Stimulated activated CD4-positive, alpha-beta T cell treated with anti-CD3 and anti-CD28 coated beads, Interleukin-4, amount 100 ng/mL, for 48 hours (primary cell): ENCODE results near the gene ZNF839.
"Not testable (repeated sequence)": the region's sequence is repeated elsewhere in the genome, so short reads cannot be mapped to it uniquely, and the experiment has no call there.

Experiments used
- DNase-seq, 2 donors: peaks; one replicate each; pipeline ENCODE4 v3.0.0-alpha.2; 2020; ENCODE audit warnings: low read depth in 2 of 2

ZNF839 gene

DNA sequence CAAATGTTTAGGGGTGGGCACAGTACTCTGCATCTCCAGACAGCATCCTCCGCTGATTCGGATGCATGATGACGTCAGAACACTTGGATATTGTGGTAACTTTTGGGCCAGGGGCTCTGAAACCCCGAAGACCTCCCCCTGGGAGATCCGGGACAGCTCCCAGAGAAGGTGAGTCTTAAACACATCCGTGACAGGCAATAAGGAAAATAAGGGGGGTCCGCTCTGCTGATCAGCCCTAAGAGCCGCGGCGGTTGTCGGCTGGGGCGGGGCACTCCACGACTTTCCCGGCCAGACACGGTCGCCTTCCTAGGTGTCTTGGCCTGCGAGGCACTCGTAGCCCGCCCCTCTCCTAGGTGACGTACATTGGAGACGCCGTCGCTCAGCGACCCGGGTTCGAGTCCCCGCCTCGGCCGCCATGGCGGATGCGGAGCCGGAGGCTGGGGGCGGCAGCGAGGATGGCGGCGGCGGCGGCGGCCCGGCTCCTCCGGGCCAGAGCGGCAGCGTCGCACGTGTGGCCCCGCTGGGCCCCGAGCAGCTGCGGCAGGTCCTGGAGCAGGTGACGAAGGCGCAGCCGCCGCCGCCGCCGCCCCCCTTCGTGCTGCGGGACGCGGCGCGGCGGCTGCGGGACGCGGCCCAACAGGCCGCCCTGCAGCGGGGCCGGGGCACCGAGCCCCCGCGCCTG, at the start of gene ZNF839:
Gene ZNF839, plus strand, starts transcription at position 396 of the 682 bp plus-strand sequence. Its CDS starts 20 bp downstream, at position 416.
- DNase-seq = peak; percentile 95 to 97

DNA sequence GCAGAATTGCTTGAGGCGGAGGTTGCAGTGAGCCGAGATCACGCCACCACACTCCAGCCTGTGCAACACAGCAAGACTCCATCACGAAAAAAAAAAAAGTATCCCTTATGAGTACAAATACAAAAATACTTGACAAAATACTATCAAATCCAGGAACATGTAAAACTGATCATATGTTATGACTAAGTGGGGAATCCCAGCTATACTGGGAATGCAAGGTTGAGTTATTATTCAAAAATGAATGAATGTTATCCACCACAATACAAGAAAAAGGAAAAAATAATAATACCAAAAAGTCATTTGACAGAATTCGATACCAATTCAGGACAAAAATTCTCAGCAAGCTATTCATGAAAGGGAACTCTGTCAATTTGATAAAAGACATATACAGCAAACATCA, 47.2 kb upstream of the ZNF839 start:
- no peak for DNase-seq

DNA sequence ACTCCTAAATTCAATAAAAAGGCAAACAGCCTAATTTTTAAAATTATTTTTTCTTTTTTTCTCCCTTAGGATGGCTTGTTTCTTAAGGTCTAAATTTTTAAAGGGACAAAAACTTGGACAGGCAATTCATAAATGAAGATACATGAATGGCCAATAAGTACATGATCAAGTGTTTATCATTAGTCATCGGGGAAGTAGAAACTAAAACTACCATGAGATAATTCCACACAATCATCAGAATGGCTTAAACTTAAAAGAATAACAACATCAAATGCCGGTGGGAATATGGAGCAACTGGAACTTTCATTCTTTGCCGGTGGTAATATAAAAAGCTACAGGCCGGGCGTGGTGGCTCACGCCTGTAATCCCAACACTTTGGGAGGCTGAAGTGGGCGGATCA, 43.7 kb upstream of the ZNF839 start:
- DNase-seq = no peak

DNA sequence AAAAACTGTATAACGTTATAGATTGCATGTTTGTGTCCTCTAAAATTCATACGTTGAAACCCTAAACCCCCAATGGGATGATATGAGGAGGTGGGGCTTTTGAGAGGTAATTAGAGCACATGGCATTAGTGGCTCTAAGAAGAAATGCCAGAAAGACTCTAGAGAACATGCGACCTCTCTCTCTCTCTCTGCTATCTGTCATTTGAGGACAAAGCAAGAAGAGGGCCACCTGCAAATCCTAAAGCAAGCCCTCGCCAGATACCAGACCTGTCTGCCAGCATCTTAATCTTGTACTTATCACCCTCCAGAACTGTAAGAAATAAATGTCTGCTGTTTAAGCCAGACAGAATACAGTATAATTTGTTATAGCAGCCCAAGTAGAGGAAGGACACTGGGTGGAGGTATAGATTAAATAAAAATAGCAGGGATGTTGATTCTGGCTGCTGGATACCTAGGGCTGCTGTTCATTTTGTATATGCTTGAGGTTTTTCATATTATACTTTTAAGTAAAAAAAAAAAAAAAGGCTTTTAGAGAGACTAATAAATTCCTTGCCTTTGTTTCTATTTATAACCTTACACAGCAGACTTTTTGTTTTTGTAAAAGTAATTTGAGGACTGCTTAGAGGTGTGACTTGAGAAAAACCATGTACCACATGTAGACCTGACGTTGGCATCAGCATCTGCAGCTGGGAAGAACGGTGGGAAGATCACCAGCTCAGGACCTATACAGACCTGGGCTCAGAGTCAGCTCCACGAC, 41.5 kb upstream of the ZNF839 start:
- no peak for DNase-seq

DNA sequence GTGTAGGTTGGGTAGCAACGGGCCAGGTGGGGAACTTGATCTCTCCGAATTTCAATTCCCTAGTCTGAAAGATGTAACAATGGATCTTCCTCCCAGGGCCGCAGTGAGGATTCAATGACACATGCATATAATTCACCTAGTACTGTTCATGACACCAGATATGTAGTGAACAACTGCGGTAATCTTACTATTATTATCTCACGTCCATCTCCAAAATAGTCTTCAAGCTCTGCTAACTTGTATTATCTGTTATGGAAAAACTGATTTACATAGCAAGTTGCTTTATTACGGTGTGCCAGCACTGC, 41.0 kb upstream of the ZNF839 start:
- no peak for DNase-seq

DNA sequence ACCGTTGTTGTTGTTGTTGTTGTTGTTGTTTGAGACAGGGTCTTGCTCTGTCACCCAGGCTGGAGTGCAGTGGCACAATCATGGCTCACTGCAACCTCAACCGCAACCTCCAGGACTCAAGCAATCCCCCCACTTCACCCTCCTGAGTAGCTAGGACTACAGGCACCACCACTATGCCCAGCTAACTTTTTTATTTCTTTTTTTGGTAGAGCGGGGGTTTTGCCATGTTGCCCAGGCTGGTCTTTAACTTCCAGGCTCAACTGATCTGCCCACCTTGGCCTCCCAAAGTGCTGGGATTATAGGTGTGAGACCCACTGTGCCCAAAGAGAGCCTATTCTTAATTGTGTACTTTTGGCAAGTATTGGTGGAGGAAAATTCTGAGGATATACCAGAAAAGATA, 40.3 kb upstream of the ZNF839 start:
- DNase-seq = no peak

DNA sequence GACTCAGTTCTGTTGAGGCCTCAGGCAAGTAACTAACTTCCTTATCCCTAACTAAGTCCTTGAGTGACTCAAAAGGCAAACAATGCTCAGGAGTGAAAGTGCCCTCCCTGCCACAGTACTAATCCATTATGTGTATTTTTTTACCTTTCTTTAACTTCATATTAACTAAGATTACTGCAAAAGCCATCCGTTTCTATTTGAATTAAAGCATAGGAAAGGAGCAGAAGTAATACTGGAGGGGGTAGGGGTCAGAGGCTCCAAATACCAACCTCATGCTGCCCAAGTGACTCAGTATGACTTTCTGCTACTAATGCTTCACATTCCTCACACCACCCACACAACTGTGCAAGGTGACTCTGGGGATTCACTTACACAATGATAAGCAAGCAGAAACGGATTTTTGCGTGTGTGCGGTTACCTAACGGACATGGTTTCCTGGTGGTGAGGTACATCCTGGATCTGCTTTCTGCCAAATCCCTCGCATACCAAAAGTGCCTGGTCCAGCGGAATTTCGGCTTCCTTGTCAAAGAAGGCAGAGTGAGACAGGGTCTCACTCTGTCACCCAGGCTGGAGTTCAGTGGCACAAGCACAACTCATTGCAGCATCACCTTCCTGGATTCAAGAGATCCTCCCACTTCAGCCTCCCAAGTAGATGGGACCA, 39.7 kb upstream of the ZNF839 start:
- peak in 1 of 2 donors; percentile 4 for DNase-seq

DNA sequence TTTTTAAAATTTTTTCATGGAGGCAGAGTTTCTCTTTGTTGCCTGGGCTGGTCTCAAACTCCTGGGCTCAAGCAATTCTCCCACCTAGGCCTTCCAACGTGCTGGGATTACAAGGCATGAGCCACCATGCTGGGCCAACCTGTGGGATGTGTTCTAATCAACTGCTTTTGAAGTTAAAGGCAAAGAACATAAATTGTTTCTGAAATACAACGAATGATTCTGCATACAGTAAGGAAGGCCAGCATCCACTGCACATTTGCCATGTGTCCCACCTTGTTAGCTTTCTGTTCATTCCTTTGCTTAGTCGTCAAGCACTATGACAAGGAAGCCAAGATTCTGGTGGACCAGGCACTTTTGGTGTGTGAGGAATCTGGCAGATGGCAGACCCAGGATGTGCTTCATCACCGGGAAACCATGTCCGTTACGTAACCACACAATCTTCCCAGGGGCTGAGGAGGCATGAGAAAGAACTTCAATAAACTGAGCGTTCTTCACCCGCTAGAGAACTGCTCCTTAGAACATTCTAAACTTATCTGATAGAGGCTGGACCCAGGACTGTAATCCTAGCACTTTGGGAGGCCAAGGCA, 39.1 kb upstream of the ZNF839 start:
- DNase-seq = no peak

DNA sequence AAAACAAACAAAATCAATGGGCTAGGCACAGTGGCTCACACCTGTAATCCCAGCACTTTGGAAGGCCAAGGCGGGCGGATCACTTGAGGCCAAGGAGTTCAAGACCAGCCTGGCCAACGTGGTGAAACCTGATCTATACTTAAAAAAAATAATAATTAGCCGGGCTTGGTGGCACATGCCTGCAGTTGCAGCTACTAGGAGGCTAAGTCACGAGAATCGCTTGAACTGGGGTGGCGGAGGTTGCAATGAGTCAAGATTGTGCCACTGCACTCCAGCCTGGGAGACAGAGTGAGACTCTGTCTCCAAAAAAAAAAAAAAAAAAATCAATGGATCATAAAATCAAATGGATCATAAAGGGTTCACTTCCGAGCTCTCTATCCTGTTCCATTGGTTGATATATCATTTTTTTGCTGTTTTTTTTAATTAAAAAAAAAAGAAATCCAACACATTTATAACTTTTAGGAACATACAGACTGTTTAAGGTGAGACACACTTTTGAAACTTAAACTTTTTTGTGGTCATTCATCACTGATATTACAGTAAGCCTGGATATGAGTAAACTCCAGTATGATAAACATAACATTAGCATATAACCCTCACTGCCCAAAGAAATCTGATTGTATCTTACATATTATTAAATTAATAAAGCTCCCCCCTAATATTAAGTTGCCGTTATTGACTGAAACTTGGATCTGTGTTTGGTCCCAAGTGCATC, 36.6 kb upstream of the ZNF839 start:
- DNase-seq = no peak

DNA sequence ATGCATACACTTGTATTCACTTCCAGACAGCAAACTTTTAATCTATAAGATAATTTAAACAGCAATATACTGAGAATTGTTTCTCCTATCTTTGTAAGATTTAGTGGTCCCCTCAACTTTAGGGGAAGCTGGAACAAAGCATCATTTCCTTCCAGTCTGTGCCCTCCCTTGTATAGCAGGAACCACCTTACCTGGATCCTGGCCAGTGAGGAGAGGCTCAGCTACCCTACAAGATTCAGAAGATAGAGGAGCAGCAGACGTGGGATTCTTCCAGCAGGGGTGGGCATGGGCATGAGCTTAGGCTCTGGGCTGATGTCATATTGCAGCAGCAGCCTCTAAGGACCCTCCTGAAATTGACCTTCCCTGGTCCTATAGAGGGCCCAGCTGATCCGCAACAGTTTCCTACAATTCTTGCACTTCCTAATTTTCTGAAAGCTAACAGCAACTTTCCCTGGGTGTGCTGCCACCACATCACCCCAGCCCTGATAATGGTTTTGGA, 35.9 kb upstream of the ZNF839 start:
- no peak for DNase-seq

DNA sequence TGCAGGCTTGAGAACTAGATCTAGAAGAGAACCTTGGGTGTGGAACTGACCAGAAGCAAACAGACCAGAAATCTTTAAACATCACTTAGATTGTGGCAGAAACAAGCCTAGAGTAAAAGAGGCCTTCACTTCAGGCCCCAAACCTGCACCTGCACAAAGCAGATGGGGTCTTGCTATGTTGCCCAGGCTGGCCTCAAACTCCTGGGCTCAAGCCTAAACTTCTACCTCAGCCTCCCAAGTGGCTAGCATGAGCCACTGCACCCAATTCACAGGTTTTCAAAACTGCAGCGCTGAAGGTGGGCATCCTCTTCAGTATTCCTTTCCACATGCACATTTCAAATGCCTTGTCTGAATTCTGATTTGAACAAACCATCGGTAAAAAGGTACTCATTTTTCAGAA, 34.4 kb upstream of the ZNF839 start:
- DNase-seq = no peak

DNA sequence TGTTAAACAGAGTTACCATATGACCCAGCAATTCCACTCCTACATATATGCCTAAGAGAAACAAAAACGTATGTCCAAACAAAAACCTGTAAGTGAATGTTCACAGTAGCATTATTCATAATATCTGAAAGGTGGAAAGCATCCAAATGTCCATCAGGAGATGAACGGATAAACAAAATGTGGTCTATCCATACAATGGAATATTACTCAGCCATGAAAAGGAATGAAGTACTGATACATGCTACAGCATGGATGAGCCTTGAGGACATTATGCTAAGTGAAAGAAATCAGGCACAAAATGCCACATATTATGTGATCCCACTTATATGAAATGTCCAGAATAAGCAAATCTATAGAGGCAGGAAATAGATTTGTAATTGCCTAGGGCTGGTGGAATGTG, 31.4 kb upstream of the ZNF839 start:
- no peak for DNase-seq

DNA sequence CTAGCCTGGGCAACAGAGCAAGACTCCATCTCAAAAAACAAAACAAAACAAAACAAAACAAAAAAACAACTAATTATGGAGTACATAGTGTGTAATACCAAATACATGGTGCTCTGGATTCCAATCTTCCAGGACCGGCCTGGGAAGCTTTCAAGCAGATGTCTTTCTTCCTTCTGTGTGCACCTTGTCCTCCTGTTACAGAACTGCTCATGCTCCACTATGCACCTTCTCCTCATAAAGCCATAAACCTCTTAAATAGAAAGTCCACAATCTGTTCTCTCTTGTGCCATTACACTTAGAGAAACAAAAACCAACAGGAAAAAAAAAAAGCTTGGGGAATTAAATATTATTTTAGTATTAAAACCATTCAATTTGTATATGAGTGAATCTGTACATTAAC, 27.1 kb upstream of the ZNF839 start:
- no peak for DNase-seq

DNA sequence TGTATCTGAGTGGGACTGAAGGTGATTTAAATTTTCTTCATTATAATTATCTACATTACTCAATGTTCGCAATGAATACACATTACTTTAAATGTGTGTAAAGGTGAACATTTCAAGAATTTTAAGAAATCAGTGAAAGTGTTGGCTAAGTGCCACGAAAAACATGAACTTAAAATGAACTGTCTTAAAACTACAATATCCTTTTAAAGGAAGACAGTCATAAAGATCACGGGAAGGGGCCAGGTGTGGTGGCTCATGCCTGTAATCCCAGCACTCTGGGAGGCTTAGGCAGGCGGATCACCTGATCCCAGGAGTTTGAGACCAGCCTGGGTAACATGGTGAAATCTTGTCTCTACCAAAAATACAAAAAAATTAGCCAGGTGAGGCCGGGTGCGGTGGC, 25.8 kb upstream of the ZNF839 start:
- DNase-seq = no peak

DNA sequence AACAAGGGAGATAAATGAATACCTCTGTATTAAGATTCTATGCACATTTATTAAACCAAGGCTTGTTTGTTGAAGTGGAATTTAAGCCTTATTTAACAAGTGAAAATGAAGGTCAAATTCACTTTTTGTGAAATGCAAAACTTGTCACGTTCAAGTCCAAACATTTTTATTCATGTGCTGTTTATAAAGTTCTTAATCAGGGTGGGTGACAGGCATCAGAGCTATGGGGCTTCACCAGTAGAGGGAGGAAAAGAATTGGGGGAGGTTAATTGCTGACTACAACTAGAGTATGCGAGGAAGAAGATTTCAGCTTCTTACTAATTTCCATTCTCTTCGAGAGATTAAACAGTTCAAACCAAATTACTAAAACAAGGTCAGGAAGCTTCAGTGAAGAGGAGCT, 24.3 kb upstream of the ZNF839 start:
- no peak for DNase-seq

DNA sequence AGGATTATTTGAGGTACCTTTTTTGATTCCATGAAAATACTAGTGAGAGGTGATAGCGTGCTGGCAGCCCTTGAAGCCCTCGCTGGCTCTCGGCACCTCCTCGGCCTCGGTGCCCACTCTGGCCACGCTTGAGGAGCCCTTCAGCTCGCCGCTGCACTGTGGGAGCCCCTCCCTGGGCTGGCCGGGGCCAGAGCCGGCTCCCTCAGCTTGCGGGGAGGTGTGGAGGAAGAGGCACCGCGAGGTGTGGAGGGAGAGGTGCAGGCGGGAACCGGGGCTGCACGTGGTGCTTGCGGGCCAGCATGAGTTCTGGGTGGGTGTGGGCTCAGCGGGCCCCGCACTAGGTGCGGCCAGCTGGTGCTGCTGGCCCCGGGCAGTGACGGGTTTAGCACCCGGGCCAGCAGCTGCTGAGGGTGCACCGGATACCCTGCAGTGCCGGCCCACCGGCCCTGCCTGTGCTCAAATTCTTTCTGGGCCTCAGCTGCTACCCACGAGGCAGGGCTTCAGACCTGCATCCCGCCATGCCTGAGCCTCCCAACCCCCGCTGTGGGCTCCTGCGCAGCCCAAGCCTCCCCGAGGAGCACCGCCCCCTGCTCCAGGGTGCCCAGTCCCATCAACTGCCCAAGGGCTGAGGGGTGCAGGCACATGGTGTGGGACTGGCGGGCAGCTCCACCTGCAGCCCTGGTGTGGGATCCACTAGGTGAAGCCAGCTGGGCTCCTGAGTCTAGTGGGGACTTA, 21.9 kb upstream of the ZNF839 start:
- no peak for DNase-seq

DNA sequence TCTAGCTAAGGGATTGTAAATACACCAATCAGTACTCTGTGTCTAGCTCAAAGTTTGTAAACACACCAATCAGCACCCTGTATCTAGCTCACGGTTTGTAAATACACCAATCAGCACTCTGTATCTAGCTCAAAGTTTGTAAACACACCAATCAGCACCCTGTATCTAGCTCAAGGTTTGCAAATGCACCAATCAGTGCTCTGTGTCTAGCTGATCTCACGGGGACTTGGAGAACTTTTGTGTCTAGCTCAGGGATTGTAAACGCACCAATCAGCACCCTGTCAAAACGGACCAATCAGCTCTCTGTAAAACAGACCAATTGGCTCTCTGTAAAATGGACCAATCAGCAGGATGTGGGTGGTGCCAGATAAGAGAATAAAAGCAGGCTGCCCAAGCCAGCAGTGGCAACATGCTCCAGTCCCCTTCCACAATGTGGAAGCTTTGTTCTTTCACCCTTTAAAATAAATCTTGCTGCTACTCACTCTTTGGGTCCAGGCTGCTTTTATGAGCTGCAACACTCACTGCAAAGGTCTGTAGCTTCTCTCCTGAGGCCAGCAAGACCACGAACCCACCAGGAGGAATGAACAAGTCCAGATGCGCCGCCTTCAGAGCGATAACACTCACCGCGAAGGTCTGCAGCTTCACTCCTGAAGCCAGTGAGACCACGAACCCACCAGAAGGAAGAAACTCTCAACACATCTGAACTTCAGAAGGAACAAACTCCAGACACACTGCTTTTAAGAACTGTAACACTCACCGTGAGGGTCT, 21.1 kb upstream of the ZNF839 start:
- not testable (repeated sequence) for DNase-seq

DNA sequence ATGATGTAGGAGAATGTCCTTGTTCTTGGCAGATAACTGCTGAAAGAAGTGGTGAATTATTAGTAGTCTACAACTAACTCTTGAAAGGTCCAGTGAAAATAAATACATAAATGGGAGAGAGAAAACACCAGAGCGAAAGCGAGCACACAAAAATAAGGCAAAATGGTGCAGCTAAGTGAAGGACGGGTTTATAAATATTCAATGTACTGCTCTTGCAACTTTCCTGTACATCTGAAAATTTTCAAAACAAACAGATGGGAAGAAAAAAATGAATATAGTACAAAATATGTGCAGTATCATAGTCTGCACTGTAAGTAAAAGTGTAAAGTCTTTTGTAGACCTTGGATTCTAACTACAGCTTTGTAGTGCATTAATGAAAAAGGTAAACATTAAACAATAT, 15.9 kb upstream of the ZNF839 start:
- DNase-seq = no peak

DNA sequence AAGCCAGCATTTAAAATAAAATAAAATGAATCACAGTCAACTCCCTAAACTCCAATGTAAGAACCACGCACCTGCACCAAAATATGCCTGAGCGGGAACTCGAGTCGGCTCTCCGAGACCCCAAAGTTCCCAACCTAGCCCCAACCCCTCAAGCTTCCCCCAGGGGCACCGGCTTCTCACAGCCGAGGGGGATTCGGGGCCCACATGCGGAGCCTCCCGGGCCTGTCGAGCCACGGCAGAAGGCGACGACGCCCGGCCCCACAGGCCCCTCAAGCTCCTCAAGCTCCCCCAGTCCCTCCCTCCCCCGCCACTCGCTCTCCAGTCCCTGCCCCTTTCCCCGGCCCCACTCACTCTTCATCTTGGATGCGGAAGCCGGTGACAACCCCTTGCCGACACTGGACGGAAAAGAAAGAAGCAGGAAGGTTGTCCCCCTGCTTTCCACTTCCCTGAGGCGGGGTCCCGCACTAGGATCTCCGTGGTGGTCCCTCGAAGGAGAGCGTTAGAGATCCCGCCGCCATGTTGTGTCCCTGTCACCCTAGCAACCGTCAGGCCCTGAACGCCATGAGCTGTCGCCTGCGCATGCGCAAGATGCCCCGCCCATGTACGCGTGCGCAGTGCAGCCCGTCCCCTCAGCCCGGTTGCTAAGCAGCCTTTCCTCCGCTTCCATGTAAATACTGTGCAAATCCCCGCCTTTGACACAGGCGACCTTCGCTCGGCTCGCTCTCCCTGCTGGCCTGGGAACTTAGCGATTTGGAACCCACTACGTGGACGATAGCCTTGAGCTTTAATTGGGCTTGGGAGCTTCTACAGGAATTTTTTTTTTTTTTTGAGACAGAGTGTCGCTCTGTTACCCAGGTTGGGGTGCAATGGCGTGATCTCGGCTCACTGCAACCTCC, 14.7 kb upstream of the ZNF839 start, which contains the start of gene MOK:
Gene MOK, minus strand, starts transcription at position 554 of the 896 bp plus-strand sequence. Its CDS starts 196 bp downstream, at position 358.
- peak; percentile 90 to 96 for DNase-seq
